Stimulated activated CD8-positive, alpha-beta memory T cell treated with anti-CD3 and anti-CD28 coated beads, Interleukin-15, amount 100 ng/mL, for 1 hour (primary cell): ENCODE results near the gene LCT.
"Not testable (repeated sequence)": the region's sequence is repeated elsewhere in the genome, so short reads cannot be mapped to it uniquely, and the experiment has no call there.

Experiments
- DNase-seq: peaks from one replicate; pipeline ENCODE4 v3.0.0-alpha.2; 2020; ENCODE audit warnings: low read depth

The LCT gene

GRCh38 chr2:135797497-135798274 is 39.3 kb downstream of the LCT start:
- peak; percentile 62 for DNase-seq

GRCh38 chr2:135796606-135797005 is 40.4 kb downstream of the LCT start:
- no peak for DNase-seq

DNA sequence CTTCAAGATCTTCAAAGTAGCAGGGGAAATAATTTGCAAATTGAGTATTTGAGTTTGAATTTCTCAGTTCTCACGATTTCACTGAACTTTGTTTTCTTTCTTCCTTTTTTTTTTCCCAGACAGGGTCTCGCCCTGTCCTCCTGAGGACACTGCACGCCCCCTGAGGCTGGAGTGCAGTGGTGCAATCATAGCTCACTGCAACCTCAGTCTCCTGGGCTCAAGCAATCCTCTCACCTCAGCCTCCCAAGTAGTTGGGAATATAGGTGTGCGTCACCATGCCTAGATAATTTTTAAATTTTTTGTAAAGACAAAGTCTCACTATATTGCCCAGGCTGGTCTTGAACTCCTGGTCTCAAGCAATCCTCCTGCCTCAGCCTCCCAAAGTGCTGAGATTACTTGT is 41.3 kb downstream of the LCT start:
- not testable (repeated sequence) for DNase-seq

- DNase-seq: no peak
Measured at GRCh38 chr2:135792401-135793150, 44.4 kb downstream of the LCT start.

- no peak for DNase-seq
Measured at GRCh38 chr2:135791418-135792190, 45.4 kb downstream of the LCT start.

DNA sequence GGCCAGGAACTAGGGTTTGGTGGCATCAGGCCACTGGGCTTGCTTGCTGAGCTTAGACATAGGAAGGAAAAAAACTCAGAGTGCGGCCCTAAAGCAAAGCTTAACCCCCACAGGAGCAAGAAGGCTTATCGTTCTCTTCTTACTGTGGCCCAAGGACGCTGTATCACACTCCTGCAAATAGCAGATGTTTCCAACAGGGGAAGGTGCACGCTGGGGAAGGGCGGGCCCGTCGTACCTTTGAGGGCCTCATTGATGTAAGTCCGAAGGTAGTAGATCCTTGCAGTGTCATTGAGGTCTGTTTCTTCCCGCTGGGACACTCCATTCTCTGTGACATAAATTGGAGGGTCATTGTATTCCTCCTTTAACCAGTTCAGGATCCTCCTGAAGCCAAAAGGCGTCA is 46.6 kb downstream of the LCT start:
- DNase-seq: no peak

DNA sequence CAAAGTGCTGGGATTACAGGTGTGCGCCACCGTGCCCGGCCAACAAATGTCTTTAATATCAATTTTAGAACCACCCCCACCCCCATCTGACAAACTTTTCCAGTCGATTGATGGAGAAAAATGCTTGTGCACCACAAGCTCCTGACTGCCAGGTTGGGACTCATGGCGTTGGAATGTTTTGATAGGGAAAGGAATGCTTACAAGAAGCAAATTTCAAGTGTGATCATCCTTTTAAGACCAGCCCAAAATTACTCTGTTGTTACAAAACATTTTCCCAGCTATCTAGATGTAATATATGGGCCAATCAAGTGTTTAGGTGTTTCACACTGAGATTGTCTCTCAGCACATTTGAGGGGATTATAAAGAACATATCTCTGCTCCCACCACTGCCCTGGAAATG is 50.2 kb downstream of the LCT start:
- DNase-seq: no peak

GRCh38 chr2:135785032-135785431 is 52.0 kb downstream of the LCT start:
- no peak for DNase-seq

DNA sequence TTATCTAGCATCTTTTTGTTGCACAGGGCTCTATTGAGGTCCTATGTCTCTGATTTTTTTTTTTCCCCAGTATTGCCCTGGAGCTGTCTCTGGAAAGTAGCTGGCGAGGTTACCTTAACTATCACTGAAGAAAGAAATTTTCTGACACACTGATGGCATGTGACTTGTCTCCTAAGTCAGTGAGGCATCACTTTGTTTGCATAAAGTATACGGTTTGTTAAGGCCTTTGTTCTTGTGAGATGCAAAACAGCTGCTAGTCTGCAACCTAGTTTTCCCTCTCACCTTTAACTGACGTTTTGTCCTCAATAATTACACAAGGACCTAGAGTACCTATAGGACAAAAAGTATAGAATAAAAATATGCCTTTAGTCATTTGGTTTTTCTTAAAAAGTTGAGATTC is 53.5 kb downstream of the LCT start:
- no peak for DNase-seq

DNA sequence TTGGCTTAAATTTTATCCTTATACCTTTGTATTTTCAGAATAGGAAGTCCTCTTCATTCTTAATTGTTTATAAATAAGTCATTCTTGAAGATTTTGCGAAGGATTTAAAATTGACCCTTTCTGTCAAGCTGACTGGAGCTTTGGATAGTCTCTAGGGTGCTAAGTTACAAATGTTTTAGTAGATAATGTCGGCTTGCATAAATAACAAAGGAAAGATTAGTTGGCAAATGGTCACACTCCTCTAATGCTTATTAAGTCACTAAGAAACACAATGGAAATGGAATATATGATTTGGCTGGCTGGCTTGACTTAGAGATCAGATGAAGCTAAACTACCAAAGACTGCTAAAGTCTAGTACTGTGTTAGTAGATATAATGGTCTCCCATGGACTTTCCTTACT is 54.8 kb downstream of the LCT start:
- DNase-seq: no peak

GRCh38 chr2:135776367-135776766 is 60.6 kb downstream of the LCT start:
- DNase-seq: no peak

DNA sequence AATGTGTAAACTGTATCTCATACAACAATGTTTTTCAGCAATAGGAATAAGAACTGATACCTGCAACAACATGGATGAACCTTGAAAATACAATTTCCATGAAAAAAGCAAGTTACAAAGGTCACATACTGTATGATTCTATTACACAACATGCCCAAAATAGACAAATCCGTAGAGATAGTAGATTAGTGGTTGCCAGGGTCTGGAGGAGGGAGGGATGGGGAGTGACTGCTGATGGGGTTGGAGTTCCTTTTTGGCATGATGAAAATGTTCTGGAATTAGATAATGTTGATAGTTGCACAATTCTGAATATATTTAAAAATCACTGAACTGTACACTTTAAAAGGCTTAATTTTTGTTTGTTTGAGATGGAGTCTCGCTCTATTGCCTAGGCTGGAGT is 61.6 kb downstream of the LCT start:
- no peak for DNase-seq

DNA sequence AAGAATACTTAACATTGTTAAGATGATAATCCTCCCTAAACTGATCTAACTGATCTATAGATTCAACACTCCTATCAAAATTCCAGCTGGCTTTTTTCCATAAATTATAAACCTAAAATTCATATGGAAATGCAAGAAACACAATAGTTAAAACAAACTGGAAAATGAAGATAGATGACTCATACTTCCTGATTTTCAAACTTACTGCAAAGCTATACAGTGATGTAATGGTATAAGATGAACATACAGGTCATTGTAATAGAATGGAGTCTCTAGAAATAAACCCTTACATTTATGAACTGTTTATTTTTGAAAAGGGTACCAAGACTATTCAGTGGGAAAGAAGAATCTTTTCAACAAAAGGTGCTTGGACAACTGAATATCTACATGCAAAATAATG is 63.1 kb downstream of the LCT start:
- DNase-seq: no peak

DNA sequence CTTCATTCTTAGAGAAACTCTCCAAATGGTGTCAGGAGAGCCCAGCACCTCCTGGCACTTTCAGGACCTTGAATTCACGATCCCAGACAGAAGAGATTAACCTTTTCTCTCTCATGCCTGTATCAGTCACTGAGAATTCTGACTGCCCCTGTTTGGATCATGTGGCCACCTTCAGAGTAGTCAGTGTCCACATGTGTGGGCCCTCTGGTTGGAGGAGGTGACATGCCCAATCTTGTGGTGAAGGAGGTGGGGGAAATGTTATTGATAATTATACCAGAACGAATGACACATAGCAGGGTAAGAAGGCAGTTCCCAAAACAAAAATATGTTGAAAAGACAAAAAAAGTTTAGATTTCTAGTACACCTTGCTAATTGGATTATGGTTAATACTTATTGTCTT is 63.7 kb downstream of the LCT start:
- no peak for DNase-seq

GRCh38 chr2:135768863-135769262 is 68.1 kb downstream of the LCT start:
- no peak for DNase-seq

- DNase-seq: no peak
Measured at GRCh38 chr2:135762530-135762929, 74.5 kb downstream of the LCT start.

GRCh38 chr2:135762022-135762421 is 75.0 kb downstream of the LCT start:
- DNase-seq: no peak

GRCh38 chr2:135756692-135757091 is 80.3 kb downstream of the LCT start:
- no peak for DNase-seq

DNA sequence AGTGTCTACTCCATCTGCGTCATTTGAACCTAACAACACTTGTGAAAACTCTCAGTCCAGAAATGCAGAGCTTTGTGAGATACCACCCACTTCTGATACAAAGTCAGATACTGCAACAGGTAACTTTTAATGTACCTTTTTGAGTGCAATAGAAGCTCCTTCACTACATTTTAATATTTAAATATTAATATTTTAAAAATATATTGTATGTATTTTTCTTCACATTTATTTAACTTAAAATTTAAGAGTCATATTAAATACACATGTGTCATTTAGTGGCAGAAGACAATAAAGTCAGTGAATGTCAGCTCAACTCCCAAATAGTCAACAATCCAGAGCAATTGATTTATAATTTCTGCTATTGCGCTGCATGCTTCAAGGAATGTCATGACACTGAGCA is 81.4 kb downstream of the LCT start:
- DNase-seq: no peak

GRCh38 chr2:135745545-135745944 is 91.4 kb downstream of the LCT start:
- no peak for DNase-seq

DNA sequence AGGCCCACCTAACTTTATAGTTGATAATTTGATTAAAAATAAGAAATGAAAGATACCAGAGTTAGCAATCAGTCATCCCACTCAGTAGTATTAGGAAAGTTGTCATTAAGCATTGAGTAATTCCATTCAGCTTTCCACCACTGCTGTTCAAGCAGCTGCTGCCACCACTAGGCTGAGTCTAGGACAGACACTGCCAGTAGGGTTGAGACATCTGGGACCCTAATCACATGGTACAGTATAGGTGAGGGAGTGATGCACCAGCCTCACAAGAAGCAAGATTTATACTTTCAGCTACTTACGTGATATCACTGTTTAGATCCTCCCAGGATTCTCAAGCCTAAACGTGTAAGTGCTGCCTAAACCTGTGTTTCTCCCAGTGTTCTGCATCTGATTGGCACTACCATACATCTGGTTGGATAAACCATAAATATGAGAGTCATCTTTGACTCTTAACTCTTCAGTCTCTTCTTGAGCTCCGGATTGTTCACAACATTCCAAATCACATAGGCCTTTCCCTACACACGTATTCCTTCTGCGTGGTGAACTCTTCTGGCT is 92.1 kb downstream of the LCT start:
- no peak for DNase-seq

DNA sequence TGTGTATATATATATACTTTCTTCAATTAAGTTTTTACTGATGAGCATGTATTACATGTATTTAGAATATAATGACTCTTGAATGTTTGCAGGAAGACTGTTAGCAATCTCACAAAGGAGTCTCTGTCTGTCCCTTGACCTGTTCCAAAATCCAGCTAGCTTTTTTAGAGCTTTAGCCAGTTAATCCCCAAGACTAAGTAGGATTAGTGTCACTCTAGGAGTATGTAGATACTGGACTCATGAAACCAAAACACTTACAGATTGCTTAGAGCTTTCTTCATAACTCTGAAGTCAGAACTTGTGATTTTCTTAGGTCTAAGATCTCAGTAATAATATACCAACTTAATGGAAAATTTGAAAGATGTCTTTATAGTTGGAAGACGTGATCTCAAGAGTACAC is 93.1 kb downstream of the LCT start:
- no peak for DNase-seq

- no peak for DNase-seq
Measured at GRCh38 chr2:135742325-135742757, 94.6 kb downstream of the LCT start.
